Measurements from ENCODE around the gene ZDHHC6. TPM values are rescaled to one million over a fixed set of nuclear protein-coding genes. Genes with fewer than 3 reads are reported as not detected.

Gene ZDHHC6
- total RNA-seq = 20.2 and 21.7 TPM in 2 replicates

GRCh38 chr10:112446855-112447619 lies at the start of gene ZDHHC6, which contains the start of gene VTI1A:
Gene ZDHHC6, minus strand, starts transcription at chr10:112446914. Its CDS starts 1,478 bp downstream, at chr10:112445436.
Gene VTI1A, plus strand, starts transcription at chr10:112447215. Its CDS starts 159 bp downstream, at chr10:112447374.

Other genes with a start within 250 kb of the ZDHHC6 start
- gene TECTB, start 163.5 kb downstream of the ZDHHC6 start, total RNA-seq = not detected in 2 replicates
- gene ACSL5, start 72.8 kb downstream of the ZDHHC6 start, total RNA-seq = 1.4 and 2.6 TPM in 2 replicates
- gene VTI1A, start 301 bp upstream of the ZDHHC6 start, total RNA-seq = 23.5 and 29.3 TPM in 2 replicates